Gastrocnemius medialis (tissue), 4 donors: Measurements from ENCODE around the gene DENND4C. TPM values are rescaled to one million over a fixed set of nuclear protein-coding genes. Genes with fewer than 3 reads are reported as not detected.

Source experiments
- ATAC-seq, 2 donors: fragments of 150-250 bp; one replicate each; pipeline ENCODE4 v1.9.1; 2016
- DNase-seq, 2 donors: peaks; one replicate each; pipeline ENCODE4 v3.0.0-alpha.2; 2019
- H3K27ac ChIP-seq, 4 donors: fragments of 200-600 bp; sonication (generic); 1 replicate in 1 of 4; 2 replicates in 3 of 4; pipeline ENCODE4 v1.5.1; 2016 to 2018; ENCODE audit warnings: mild to moderate bottlenecking in 2 of 4, moderate library complexity in 1 of 4
- H3K27me3 ChIP-seq, 3 donors: fragments of 200-600 bp; sonication (generic) in 2 of 3; 1 replicate in 1 of 3; 2 replicates in 2 of 3; pipeline versions ENCODE4 v1.5.1 to v1.6.0; 2016 to 2019; ENCODE audit warnings: mild to moderate bottlenecking in 1 of 3, moderate library complexity in 1 of 3
- H3K36me3 ChIP-seq, 2 donors: fragments of 200-600 bp; sonication (generic) in 1 of 2; one replicate each; pipeline ENCODE4 v1.5.1; 2017 to 2018
- H3K4me1 ChIP-seq, 2 donors: fragments of 200-600 bp; sonication (generic) in 1 of 2; one replicate each; pipeline ENCODE4 v1.5.1; 2016 to 2017; ENCODE audit warnings: mild to moderate bottlenecking in 2 of 2
- H3K4me3 ChIP-seq, 4 donors: fragments of 200-600 bp; sonication (generic) in 3 of 4; 1 replicate in 1 of 4; 2 replicates in 3 of 4; pipeline ENCODE4 v1.5.1; 2016 to 2019; ENCODE audit warnings: mild to moderate bottlenecking in 2 of 4
- H3K9me3 ChIP-seq, 3 donors: fragments of 200-600 bp; sonication (generic) in 2 of 3; 1 replicate in 1 of 3; 2 replicates in 2 of 3; pipeline ENCODE4 v1.5.1; 2016 to 2019
- POLR2A ChIP-seq, 2 donors: fragments of 450-650 bp; IDR thresholded peaks; one replicate each; pipeline ENCODE4 v1.6.1; 2017; ENCODE audit warnings: antibody characterized with exemption in 2 of 2, mild to moderate bottlenecking in 2 of 2, moderate library complexity in 2 of 2
- in situ Hi-C, 4 donors: fragments of 200-750 bp; cut with MboI; loops; one replicate each; pipeline versions ENCODE4 v1.15.0 to v1.8.0; 2017; ENCODE audit warnings: low sequenced_read_pairs in 4 of 4
- intact Hi-C: fragments of 100-400 bp; cut with DNase I; formaldehyde crosslinking; loops from one replicate; pipeline ENCODE4 v1.15.1; 2023; ENCODE audit warnings: low total_unique reads
- total RNA-seq, 4 donors: library from RNA; depleted of rRNA; stranded (reverse); fragments of >200 nt; gene quantifications; one replicate each; pipeline versions ENCODE4 v1.1.0 to v1.2.3, GENCODE V29; 2016
- TF ChIP-seq, protein P1 (sequence below), 5 experiments: fragments of 450-650 bp in 3 of 5; fragments of 200-600 bp in 2 of 5; sonication (generic) in 2 of 5; IDR thresholded peaks in 4 of 5; conservative IDR thresholded peaks in 1 of 5; 1 replicate in 4 of 5; 2 replicates in 1 of 5; pipeline ENCODE4 v1.5.1; 2016 to 2019; ENCODE audit warnings: antibody characterized with exemption in 5 of 5, mild to moderate bottlenecking in 3 of 5, moderate library complexity in 3 of 5

DENND4C gene
- total RNA-seq, 4 donors from 2014 or later: 19.2 to 34.0 (median 21.3) TPM

- Histone ChIP-seq H3K4me1 (no peaks in the 10 kb centered on the region), H3K27ac (no peak overlapping the region), H3K36me3 (peaks cover 0 to 4% of the 10 kb centered on the region in 2 donors), H3K27me3 (no peaks in the 10 kb centered on the region), H3K9me3 (no peaks in the 10 kb centered on the region), H3K4me3 (no peak overlapping the region)
- in situ Hi-C loops (loop anchor here in 1 of 4 donors (25.0 kb wide), 1 partner anchor 102 kb away; the partner anchor contains the start of gene ACER2), intact Hi-C loops (no loop called here)
- ATAC-seq (no peak), DNase-seq (no peak)
- TF ChIP-seq POLR2A (IDR thresholded peaks at IDR 0.05): no peak
- TF ChIP-seq, protein P1, sequence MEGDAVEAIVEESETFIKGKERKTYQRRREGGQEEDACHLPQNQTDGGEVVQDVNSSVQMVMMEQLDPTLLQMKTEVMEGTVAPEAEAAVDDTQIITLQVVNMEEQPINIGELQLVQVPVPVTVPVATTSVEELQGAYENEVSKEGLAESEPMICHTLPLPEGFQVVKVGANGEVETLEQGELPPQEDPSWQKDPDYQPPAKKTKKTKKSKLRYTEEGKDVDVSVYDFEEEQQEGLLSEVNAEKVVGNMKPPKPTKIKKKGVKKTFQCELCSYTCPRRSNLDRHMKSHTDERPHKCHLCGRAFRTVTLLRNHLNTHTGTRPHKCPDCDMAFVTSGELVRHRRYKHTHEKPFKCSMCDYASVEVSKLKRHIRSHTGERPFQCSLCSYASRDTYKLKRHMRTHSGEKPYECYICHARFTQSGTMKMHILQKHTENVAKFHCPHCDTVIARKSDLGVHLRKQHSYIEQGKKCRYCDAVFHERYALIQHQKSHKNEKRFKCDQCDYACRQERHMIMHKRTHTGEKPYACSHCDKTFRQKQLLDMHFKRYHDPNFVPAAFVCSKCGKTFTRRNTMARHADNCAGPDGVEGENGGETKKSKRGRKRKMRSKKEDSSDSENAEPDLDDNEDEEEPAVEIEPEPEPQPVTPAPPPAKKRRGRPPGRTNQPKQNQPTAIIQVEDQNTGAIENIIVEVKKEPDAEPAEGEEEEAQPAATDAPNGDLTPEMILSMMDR (IDR thresholded peaks at IDR 0.05 in 4 of 5, conservative IDR thresholded peaks at IDR 0.05 in 1 of 5): no peak
Observed at GRCh38 chr9:19310246-19310645, 79.8 kb downstream of the DENND4C start.

DNA sequence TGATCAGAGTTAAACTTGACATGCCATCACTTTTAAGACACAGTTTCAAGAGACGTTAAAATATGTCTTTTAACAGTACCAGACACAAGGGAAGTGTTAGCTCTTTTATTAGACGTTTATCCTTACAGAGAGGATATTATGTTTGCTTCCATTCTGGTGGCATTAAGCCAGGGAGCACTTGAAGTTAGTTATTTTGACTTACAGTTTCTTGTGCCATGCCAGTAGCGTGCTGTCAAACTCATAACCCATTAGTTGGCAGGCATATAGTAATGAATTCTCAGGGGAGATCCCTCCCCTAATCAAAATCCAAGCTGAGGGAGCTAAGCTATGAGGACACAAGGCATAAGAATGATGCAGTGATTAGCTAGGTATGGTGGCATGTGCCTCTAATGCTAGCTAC is 83.1 kb downstream of the DENND4C start:
- intact Hi-C loops: no loop called here
- Histone ChIP-seq H3K36me3 (peaks cover 0 to 10% of the 10 kb centered on the region in 2 donors), H3K27me3 (no peaks in the 10 kb centered on the region), H3K4me1 (no peaks in the 10 kb centered on the region), H3K4me3 (no peak overlapping the region), H3K9me3 (no peaks in the 10 kb centered on the region), H3K27ac (no peak overlapping the region)
- DNase-seq (no peak), ATAC-seq (no peak)
- no peak for TF ChIP-seq POLR2A (IDR thresholded peaks at IDR 0.05)
- TF ChIP-seq, protein P1 (IDR thresholded peaks at IDR 0.05 in 4 of 5, conservative IDR thresholded peaks at IDR 0.05 in 1 of 5): no peak
- in situ Hi-C loops: loop anchor here in 1 of 4 donors (25.0 kb wide), 1 partner anchor 99 kb away; the partner anchor contains the start of gene ACER2

- Histone ChIP-seq H3K36me3 (peaks cover 0 to 10% of the 10 kb centered on the region in 2 donors), H3K4me3 (no peak overlapping the region), H3K4me1 (no peaks in the 10 kb centered on the region), H3K27ac (no peak overlapping the region), H3K27me3 (no peaks in the 10 kb centered on the region), H3K9me3 (no peaks in the 10 kb centered on the region)
- intact Hi-C loops (no loop called here), in situ Hi-C loops (loop anchor here in 1 of 4 donors (25.0 kb wide), 1 partner anchor 92 kb away; the partner anchor contains the start of gene ACER2)
- no peak for TF ChIP-seq POLR2A (IDR thresholded peaks at IDR 0.05)
- TF ChIP-seq, protein P1 (IDR thresholded peaks at IDR 0.05 in 4 of 5, conservative IDR thresholded peaks at IDR 0.05 in 1 of 5): no peak
- DNase-seq: no peak
- no peak for ATAC-seq
Observed at GRCh38 chr9:19320495-19320894, 90.0 kb downstream of the DENND4C start.

DNA sequence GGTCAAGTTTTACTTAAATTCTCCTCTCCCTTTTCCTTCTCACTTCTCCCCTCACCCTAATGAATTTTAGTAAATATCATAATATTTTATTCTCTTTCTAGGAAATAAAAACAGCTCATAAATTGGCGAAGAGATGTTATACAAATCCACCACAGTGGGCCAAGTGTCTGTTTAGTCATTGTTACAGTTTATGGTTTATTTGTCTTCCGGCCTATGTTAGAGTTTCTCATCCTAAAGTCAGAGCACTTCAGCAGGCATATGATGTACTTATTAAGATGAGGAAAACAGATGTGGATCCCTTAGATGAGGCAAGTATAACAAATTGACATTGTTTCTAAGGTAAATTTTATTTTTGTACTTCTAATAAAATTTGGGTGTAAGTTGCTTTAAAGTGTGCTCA is 101.4 kb downstream of the DENND4C start:
- TF ChIP-seq, protein P1 (IDR thresholded peaks at IDR 0.05 in 4 of 5, conservative IDR thresholded peaks at IDR 0.05 in 1 of 5): no peak
- TF ChIP-seq POLR2A (IDR thresholded peaks at IDR 0.05): no peak
- Histone ChIP-seq H3K36me3 (peaks cover 2 to 46% of the 10 kb centered on the region in 2 donors), H3K4me1 (no peaks in the 10 kb centered on the region), H3K9me3 (no peaks in the 10 kb centered on the region), H3K27me3 (no peaks in the 10 kb centered on the region), H3K27ac (no peak overlapping the region), H3K4me3 (no peak overlapping the region)
- intact Hi-C loops (no loop called here), in situ Hi-C loops (no loop called here)
- DNase-seq (no peak), ATAC-seq (no peak)

GRCh38 chr9:19336166-19336565 is 105.7 kb downstream of the DENND4C start:
- H3K4me1 ChIP-seq: no peaks in the 10 kb centered on the region
- in situ Hi-C loops (no loop called here), intact Hi-C loops (no loop called here)
- no peaks in the 10 kb centered on the region for H3K9me3 ChIP-seq
- H3K27me3 ChIP-seq: no peaks in the 10 kb centered on the region
- ATAC-seq (no peak), DNase-seq (no peak)
- H3K27ac ChIP-seq: no peak overlapping the region
- TF ChIP-seq POLR2A (IDR thresholded peaks at IDR 0.05): no peak
- TF ChIP-seq, protein P1 (IDR thresholded peaks at IDR 0.05 in 4 of 5, conservative IDR thresholded peaks at IDR 0.05 in 1 of 5): no peak
- H3K4me3 ChIP-seq: no peak overlapping the region
- H3K36me3 ChIP-seq: peaks cover 2 to 50% of the 10 kb centered on the region in 2 donors
